IPS-18a (cell line): Measurements from ENCODE around the gene PRKAG1.

Experiments used
- H3K27ac ChIP-seq: one replicate; pipeline ENCODE4 v1.5.1; 2013; ENCODE audit warnings: low read length
- H3K27me3 ChIP-seq: one replicate; pipeline ENCODE4 v1.6.1; 2013; ENCODE audit warnings: mild to moderate bottlenecking, low read length; ENCODE audit not compliant: control insufficient read depth, insufficient read depth
- H3K36me3 ChIP-seq: one replicate; pipeline ENCODE4 v1.6.1; 2013; ENCODE audit warnings: low read depth, low read length; ENCODE audit not compliant: control insufficient read depth
- H3K4me1 ChIP-seq: one replicate; pipeline ENCODE4 v1.6.1; 2013; ENCODE audit warnings: low read depth, low read length; ENCODE audit not compliant: control insufficient read depth
- H3K4me3 ChIP-seq: one replicate; pipeline ENCODE4 v1.5.1; 2013; ENCODE audit warnings: low read length
- H3K9ac ChIP-seq: one replicate; pipeline ENCODE4 v1.6.1; 2013; ENCODE audit warnings: mild to moderate bottlenecking, low read length, moderate library complexity
- H3K9me3 ChIP-seq: one replicate; pipeline ENCODE4 v1.6.1; 2013; ENCODE audit warnings: low read depth, low read length; ENCODE audit not compliant: control insufficient read depth

Gene PRKAG1

GRCh38 chr12:48973531-48973930 lies 45.0 kb downstream of the PRKAG1 start:
- H3K36me3 ChIP-seq: no peaks in the 10 kb centered on the region
- no peak overlapping the region for H3K4me3 ChIP-seq
- H3K9ac ChIP-seq: no peak overlapping the region
- H3K27ac ChIP-seq: no peak overlapping the region
- no peaks in the 10 kb centered on the region for H3K9me3 ChIP-seq
- H3K27me3 ChIP-seq: peaks cover 100% of the 10 kb centered on the region
- peaks cover 30% of the 10 kb centered on the region for H3K4me1 ChIP-seq

GRCh38 chr12:48972952-48973483 lies 45.6 kb downstream of the PRKAG1 start:
- no peaks in the 10 kb centered on the region for H3K9me3 ChIP-seq
- H3K4me1 ChIP-seq: peaks cover 35% of the 10 kb centered on the region
- H3K27ac ChIP-seq: no peak overlapping the region
- H3K4me3 ChIP-seq: no peak overlapping the region
- peaks cover 99% of the 10 kb centered on the region for H3K27me3 ChIP-seq
- no peaks in the 10 kb centered on the region for H3K36me3 ChIP-seq
- no peak overlapping the region for H3K9ac ChIP-seq

- H3K36me3 ChIP-seq: no peaks in the 10 kb centered on the region
- peaks cover 98% of the 10 kb centered on the region for H3K27me3 ChIP-seq
- H3K4me3 ChIP-seq: peak overlapping the region; percentile 54
- H3K9me3 ChIP-seq: no peaks in the 10 kb centered on the region
- H3K9ac ChIP-seq: no peak overlapping the region
- peaks cover 40% of the 10 kb centered on the region for H3K4me1 ChIP-seq
- no peak overlapping the region for H3K27ac ChIP-seq
Observed at GRCh38 chr12:48972213-48972951, 46.2 kb downstream of the PRKAG1 start.

GRCh38 chr12:48970702-48971334 lies 47.8 kb downstream of the PRKAG1 start:
- H3K27ac ChIP-seq: no peak overlapping the region
- peaks cover 49% of the 10 kb centered on the region for H3K4me1 ChIP-seq
- no peak overlapping the region for H3K9ac ChIP-seq
- H3K36me3 ChIP-seq: no peaks in the 10 kb centered on the region
- no peaks in the 10 kb centered on the region for H3K9me3 ChIP-seq
- peaks cover 93% of the 10 kb centered on the region for H3K27me3 ChIP-seq
- peak overlapping the region; percentile 54 for H3K4me3 ChIP-seq

- no peak overlapping the region for H3K9ac ChIP-seq
- H3K4me1 ChIP-seq: peaks cover 55% of the 10 kb centered on the region
- H3K9me3 ChIP-seq: no peaks in the 10 kb centered on the region
- no peak overlapping the region for H3K27ac ChIP-seq
- no peaks in the 10 kb centered on the region for H3K36me3 ChIP-seq
- peak overlapping the region; percentile 54 for H3K4me3 ChIP-seq
- H3K27me3 ChIP-seq: peaks cover 88% of the 10 kb centered on the region
Observed at GRCh38 chr12:48969833-48970701, 48.5 kb downstream of the PRKAG1 start.

- H3K4me3 ChIP-seq: peak overlapping the region; percentile 54
- peaks cover 80% of the 10 kb centered on the region for H3K27me3 ChIP-seq
- H3K36me3 ChIP-seq: no peaks in the 10 kb centered on the region
- H3K4me1 ChIP-seq: peaks cover 63% of the 10 kb centered on the region
- H3K27ac ChIP-seq: no peak overlapping the region
- H3K9me3 ChIP-seq: no peaks in the 10 kb centered on the region
- peak overlapping the region; percentile 18 for H3K9ac ChIP-seq
Observed at GRCh38 chr12:48969160-48969771, 49.3 kb downstream of the PRKAG1 start.

GRCh38 chr12:48968467-48968866 lies 50.1 kb downstream of the PRKAG1 start:
- H3K4me1 ChIP-seq: peaks cover 66% of the 10 kb centered on the region
- no peak overlapping the region for H3K27ac ChIP-seq
- no peaks in the 10 kb centered on the region for H3K36me3 ChIP-seq
- no peak overlapping the region for H3K4me3 ChIP-seq
- H3K9me3 ChIP-seq: no peaks in the 10 kb centered on the region
- H3K9ac ChIP-seq: peak overlapping the region; percentile 18
- H3K27me3 ChIP-seq: peaks cover 72% of the 10 kb centered on the region

- H3K4me3 ChIP-seq: no peak overlapping the region
- H3K4me1 ChIP-seq: peaks cover 66% of the 10 kb centered on the region
- H3K9ac ChIP-seq: no peak overlapping the region
- no peak overlapping the region for H3K27ac ChIP-seq
- H3K9me3 ChIP-seq: no peaks in the 10 kb centered on the region
- peaks cover 67% of the 10 kb centered on the region for H3K27me3 ChIP-seq
- H3K36me3 ChIP-seq: no peaks in the 10 kb centered on the region
Observed at GRCh38 chr12:48967991-48968390, 50.6 kb downstream of the PRKAG1 start.

- H3K36me3 ChIP-seq: no peaks in the 10 kb centered on the region
- H3K9me3 ChIP-seq: no peaks in the 10 kb centered on the region
- peaks cover 50% of the 10 kb centered on the region for H3K27me3 ChIP-seq
- no peak overlapping the region for H3K9ac ChIP-seq
- no peak overlapping the region for H3K27ac ChIP-seq
- no peak overlapping the region for H3K4me3 ChIP-seq
- H3K4me1 ChIP-seq: peaks cover 61% of the 10 kb centered on the region
Observed at GRCh38 chr12:48966177-48966895, 52.2 kb downstream of the PRKAG1 start.

- Histone ChIP-seq H3K27me3 (peaks cover 41% of the 10 kb centered on the region), H3K9ac (no peak overlapping the region), H3K9me3 (no peaks in the 10 kb centered on the region), H3K4me1 (peaks cover 52% of the 10 kb centered on the region), H3K27ac (peak overlapping the region; percentile 87), H3K4me3 (peak overlapping the region; percentile 41), H3K36me3 (no peaks in the 10 kb centered on the region)
Observed at GRCh38 chr12:48965298-48965838, 53.2 kb downstream of the PRKAG1 start.
